Sigmoid colon (tissue), 4 donors: Measurements from ENCODE around the gene PPIH.

Experiments used
- CTCF ChIP-seq, 4 experiments: fragments of 450-650 bp in 3 of 4; fragments of 200-600 bp in 1 of 4; IDR thresholded peaks; one replicate each; pipeline ENCODE4 v1.5.1; 2016 to 2019; ENCODE audit warnings: antibody characterized with exemption in 4 of 4, mild to moderate bottlenecking in 3 of 4, moderate library complexity in 2 of 4
- POLR2AphosphoS5 ChIP-seq, 4 donors: sonication (generic); formaldehyde crosslinking; IDR thresholded peaks; one replicate each; pipeline ENCODE4 v1.6.1; 2017; ENCODE audit warnings: antibody characterized with exemption in 4 of 4

DNA sequence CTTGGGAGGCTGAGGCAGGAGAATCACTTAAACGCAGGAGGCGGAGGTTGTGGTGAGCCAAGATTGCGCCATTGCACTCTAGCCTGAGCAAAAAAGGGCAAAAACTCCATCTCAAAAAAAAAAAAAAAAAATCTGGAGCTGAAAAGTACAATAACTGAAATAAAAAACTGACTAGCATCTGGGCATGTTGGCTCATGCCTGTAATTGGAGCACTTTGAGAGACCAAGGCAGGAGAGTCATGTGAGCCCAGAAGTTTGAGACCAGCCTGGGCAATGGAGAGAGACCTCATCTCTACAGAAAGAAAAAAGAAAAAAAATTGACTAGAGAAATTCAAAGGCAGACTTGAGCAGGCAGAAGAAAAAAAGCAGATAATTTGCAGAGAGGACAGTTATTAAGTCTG lies 63.7 kb downstream of the PPIH start:
- no peak for TF ChIP-seq CTCF (IDR thresholded peaks at IDR 0.05)
- TF ChIP-seq POLR2AphosphoS5 (IDR thresholded peaks at IDR 0.05) = no peak
